ENCODE results near the gene SYNGR3.
"Not testable (repeated sequence)": the region's sequence is repeated elsewhere in the genome, so short reads cannot be mapped to it uniquely, and the experiment has no call there.

SYNGR3 gene

GRCh38 chr16:2008009-2008526, 18.3 kb downstream of the SYNGR3 start:
- peaks cover 14% of the 10 kb centered on the region; the same call in 1 of the 2 replicates for H3K36me3 ChIP-seq (ENCODE audit: insufficient read depth, low read length)
- peak overlapping the region; percentile 98 for H3K9ac ChIP-seq (ENCODE audit: insufficient read length)

GRCh38 chr16:2008631-2009163, 18.9 kb downstream of the SYNGR3 start:
- Histone ChIP-seq H3K9me3 (ENCODE audit: low read depth, low read length) (no peaks in the 10 kb centered on the region), H3K36me3 (ENCODE audit: insufficient read depth, low read length) (peaks cover 9% of the 10 kb centered on the region; the same call in 1 of the 2 replicates), H3K4me3 (peak overlapping the region; percentile 96), H3K9ac (ENCODE audit: insufficient read length) (peak overlapping the region; percentile 98), H3K27ac (peak overlapping the region; percentile 54)
- DNase-seq (ENCODE audit: low read depth, low spot score): no peak
- TF ChIP-seq FOXP2 (optimal IDR thresholded peaks at IDR 0.05; ENCODE audit: control extremely low read depth, extremely low read length, insufficient read depth): no peak
- TF ChIP-seq POLR2AphosphoS5 (IDR thresholded peaks at IDR 0.05; ENCODE audit: borderline replicate concordance, low read depth, low read length): no peak
- no peak for TF ChIP-seq EZH2 (IDR thresholded peaks at IDR 0.05)

More at GRCh38 chr16:2008009-2008526, 18.3 kb downstream of the SYNGR3 start:
- H3K4me3 ChIP-seq: peak overlapping the region; percentile 96
- TF ChIP-seq FOXP2 (optimal IDR thresholded peaks at IDR 0.05; ENCODE audit: control extremely low read depth, extremely low read length, insufficient read depth) (no peak), EZH2 (IDR thresholded peaks at IDR 0.05) (no peak), POLR2AphosphoS5 (IDR thresholded peaks at IDR 0.05; ENCODE audit: borderline replicate concordance, low read depth, low read length) (no peak)
- DNase-seq (ENCODE audit: low read depth, low spot score): no peak
- H3K27ac ChIP-seq: peak overlapping the region; percentile 54; the same call in 1 of the 2 replicates
- H3K9me3 ChIP-seq (ENCODE audit: low read depth, low read length): no peaks in the 10 kb centered on the region

- H3K36me3 ChIP-seq (ENCODE audit: insufficient read depth, low read length): peaks cover 9% of the 10 kb centered on the region; the same call in 1 of the 2 replicates
- TF ChIP-seq POLR2AphosphoS5 (IDR thresholded peaks at IDR 0.05; ENCODE audit: borderline replicate concordance, low read depth, low read length) (no peak), FOXP2 (optimal IDR thresholded peaks at IDR 0.05; ENCODE audit: control extremely low read depth, extremely low read length, insufficient read depth) (no peak), EZH2 (IDR thresholded peaks at IDR 0.05) (no peak)
- peak overlapping the region; percentile 54 for H3K27ac ChIP-seq
- H3K9ac ChIP-seq (ENCODE audit: insufficient read length): peak overlapping the region; percentile 98
- peak overlapping the region; percentile 96 for H3K4me3 ChIP-seq
- H3K9me3 ChIP-seq (ENCODE audit: low read depth, low read length): no peaks in the 10 kb centered on the region
- DNase-seq (ENCODE audit: low read depth, low spot score): no peak
Observed at GRCh38 chr16:2009164-2009711, 19.5 kb downstream of the SYNGR3 start.

- H3K4me3 ChIP-seq: peak within 1 kb of the TSS; percentile 96
- peak within 1 kb of the TSS; percentile 85 for H3K27ac ChIP-seq
- no peak for DNase-seq (ENCODE audit: low read depth, low spot score)
- peak; percentile 89 for TF ChIP-seq POLR2AphosphoS5 (IDR thresholded peaks at IDR 0.05; ENCODE audit: borderline replicate concordance, low read depth, low read length)
- no peak for TF ChIP-seq FOXP2 (optimal IDR thresholded peaks at IDR 0.05; ENCODE audit: control extremely low read depth, extremely low read length, insufficient read depth)
- no peak for TF ChIP-seq EZH2 (IDR thresholded peaks at IDR 0.05)
- peaks cover 9% of the 10 kb centered on the region; the same call in 1 of the 2 replicates for H3K36me3 ChIP-seq (ENCODE audit: insufficient read depth, low read length)
- no peaks in the 10 kb centered on the region for H3K9me3 ChIP-seq (ENCODE audit: low read depth, low read length)
- H3K9ac ChIP-seq (ENCODE audit: insufficient read length): peak within 1 kb of the TSS; percentile 98
Observed at GRCh38 chr16:2009791-2010510, 20.2 kb downstream of the SYNGR3 start, which contains the start of gene ZNF598. ZNF598 (minus strand) TSS chr16:2009821.

- not testable (repeated sequence) for H3K36me3 ChIP-seq (ENCODE audit: insufficient read depth, low read length); H3K9ac ChIP-seq (ENCODE audit: insufficient read length); H3K27ac ChIP-seq; H3K9me3 ChIP-seq (ENCODE audit: low read depth, low read length); H3K4me3 ChIP-seq; DNase-seq (ENCODE audit: low read depth, low spot score)
Observed at GRCh38 chr16:2011726-2012125, 22.0 kb downstream of the SYNGR3 start.

- TF ChIP-seq POLR2AphosphoS5 (IDR thresholded peaks at IDR 0.05; ENCODE audit: borderline replicate concordance, low read depth, low read length): no peak
- TF ChIP-seq FOXP2 (optimal IDR thresholded peaks at IDR 0.05; ENCODE audit: control extremely low read depth, extremely low read length, insufficient read depth): no peak
- TF ChIP-seq EZH2 (IDR thresholded peaks at IDR 0.05): no peak
- H3K27ac ChIP-seq: no peak overlapping the region
- H3K9ac ChIP-seq (ENCODE audit: insufficient read length): no peak overlapping the region
- H3K4me3 ChIP-seq: no peak overlapping the region
- no peaks in the 10 kb centered on the region for H3K9me3 ChIP-seq (ENCODE audit: low read depth, low read length)
- no peak for DNase-seq (ENCODE audit: low read depth, low spot score)
- no peaks in the 10 kb centered on the region for H3K36me3 ChIP-seq (ENCODE audit: insufficient read depth, low read length)
Observed at GRCh38 chr16:2013527-2013926, 23.8 kb downstream of the SYNGR3 start.

- no peaks in the 10 kb centered on the region for H3K36me3 ChIP-seq (ENCODE audit: insufficient read depth, low read length)
- H3K9ac ChIP-seq (ENCODE audit: insufficient read length): no peak overlapping the region
- H3K27ac ChIP-seq: no peak overlapping the region
- H3K4me3 ChIP-seq: no peak overlapping the region
- no peak for TF ChIP-seq EZH2 (IDR thresholded peaks at IDR 0.05)
- no peak for TF ChIP-seq POLR2AphosphoS5 (IDR thresholded peaks at IDR 0.05; ENCODE audit: borderline replicate concordance, low read depth, low read length)
- no peak for TF ChIP-seq FOXP2 (optimal IDR thresholded peaks at IDR 0.05; ENCODE audit: control extremely low read depth, extremely low read length, insufficient read depth)
- no peak for DNase-seq (ENCODE audit: low read depth, low spot score)
- H3K9me3 ChIP-seq (ENCODE audit: low read depth, low read length): no peaks in the 10 kb centered on the region
Observed at GRCh38 chr16:2015117-2015946, 25.6 kb downstream of the SYNGR3 start.

GRCh38 chr16:2015947-2016208, 26.1 kb downstream of the SYNGR3 start:
- TF ChIP-seq EZH2 (IDR thresholded peaks at IDR 0.05) (no peak), POLR2AphosphoS5 (IDR thresholded peaks at IDR 0.05; ENCODE audit: borderline replicate concordance, low read depth, low read length) (no peak), FOXP2 (optimal IDR thresholded peaks at IDR 0.05; ENCODE audit: control extremely low read depth, extremely low read length, insufficient read depth) (no peak)
- H3K36me3 ChIP-seq (ENCODE audit: insufficient read depth, low read length): no peaks in the 10 kb centered on the region
- H3K9ac ChIP-seq (ENCODE audit: insufficient read length): no peak overlapping the region
- H3K9me3 ChIP-seq (ENCODE audit: low read depth, low read length): no peaks in the 10 kb centered on the region
- no peak for DNase-seq (ENCODE audit: low read depth, low spot score)
- no peak overlapping the region for H3K27ac ChIP-seq
- H3K4me3 ChIP-seq: no peak overlapping the region
